Gastrocnemius medialis (tissue), 4 donors: ENCODE measurements around the gene SIKE1.

Source experiments
- CTCF ChIP-seq, 5 experiments: fragments of 450-650 bp in 3 of 5; fragments of 200-600 bp in 2 of 5; sonication (generic) in 2 of 5; IDR thresholded peaks in 4 of 5; conservative IDR thresholded peaks in 1 of 5; 1 replicate in 4 of 5; 2 replicates in 1 of 5; pipeline ENCODE4 v1.5.1; 2016 to 2019; ENCODE audit warnings: antibody characterized with exemption in 5 of 5, mild to moderate bottlenecking in 3 of 5, moderate library complexity in 3 of 5
- POLR2A ChIP-seq, 2 donors: fragments of 450-650 bp; IDR thresholded peaks; one replicate each; pipeline ENCODE4 v1.6.1; 2017; ENCODE audit warnings: antibody characterized with exemption in 2 of 2, mild to moderate bottlenecking in 2 of 2, moderate library complexity in 2 of 2

GRCh38 chr1:114756009-114756892, 24.2 kb downstream of the SIKE1 start:
- no peak for TF ChIP-seq CTCF (IDR thresholded peaks at IDR 0.05 in 4 of 5, conservative IDR thresholded peaks at IDR 0.05 in 1 of 5)
- TF ChIP-seq POLR2A (IDR thresholded peaks at IDR 0.05) = peak in 1 of 2 donors; percentile 61
